ENCODE results near the gene DDX1.

The DDX1 gene

GRCh38 chr2:15666861-15667808, 75.5 kb downstream of the DDX1 start:
- no peaks in the 10 kb centered on the region for H3K4me1 ChIP-seq (ENCODE audit: insufficient read depth, low read length, poor library complexity, severe bottlenecking)
- no peak for TF ChIP-seq CTCF (conservative IDR thresholded peaks at IDR 0.05; ENCODE audit: low read length)
- no peak for TF ChIP-seq EZH2phosphoT487 (IDR thresholded peaks at IDR 0.05; ENCODE audit: borderline replicate concordance)
- H3K9ac ChIP-seq (ENCODE audit: low read depth, low read length, poor library complexity, severe bottlenecking) = no peak overlapping the region
- H3K79me2 ChIP-seq (ENCODE audit: insufficient read depth, low read length) = no peaks in the 10 kb centered on the region
- H3K9me3 ChIP-seq (ENCODE audit: insufficient read depth, low read depth, low read length) = no peaks in the 10 kb centered on the region
- no peaks in the 10 kb centered on the region for H3K27me3 ChIP-seq (ENCODE audit: insufficient read depth, low read length, poor library complexity, severe bottlenecking)
- no peak overlapping the region for H3K4me2 ChIP-seq (ENCODE audit: low read depth, low read length, poor library complexity, severe bottlenecking)
- H4K20me1 ChIP-seq (ENCODE audit: insufficient read depth, low read length, poor library complexity, severe bottlenecking) = no peaks in the 10 kb centered on the region
- H3K4me3 ChIP-seq (ENCODE audit: low read length, poor library complexity, severe bottlenecking) = no peak overlapping the region
- no peaks in the 10 kb centered on the region for H3K9me2 ChIP-seq (replicated peaks; ENCODE audit: low read depth, low read length)
- no peaks in the 10 kb centered on the region for H3F3A ChIP-seq (ENCODE audit: low read depth)
- no peaks in the 10 kb centered on the region for H3K36me3 ChIP-seq (ENCODE audit: insufficient read depth, low read length)
- no peak overlapping the region for H2AFZ ChIP-seq (ENCODE audit: low read length)

DNA sequence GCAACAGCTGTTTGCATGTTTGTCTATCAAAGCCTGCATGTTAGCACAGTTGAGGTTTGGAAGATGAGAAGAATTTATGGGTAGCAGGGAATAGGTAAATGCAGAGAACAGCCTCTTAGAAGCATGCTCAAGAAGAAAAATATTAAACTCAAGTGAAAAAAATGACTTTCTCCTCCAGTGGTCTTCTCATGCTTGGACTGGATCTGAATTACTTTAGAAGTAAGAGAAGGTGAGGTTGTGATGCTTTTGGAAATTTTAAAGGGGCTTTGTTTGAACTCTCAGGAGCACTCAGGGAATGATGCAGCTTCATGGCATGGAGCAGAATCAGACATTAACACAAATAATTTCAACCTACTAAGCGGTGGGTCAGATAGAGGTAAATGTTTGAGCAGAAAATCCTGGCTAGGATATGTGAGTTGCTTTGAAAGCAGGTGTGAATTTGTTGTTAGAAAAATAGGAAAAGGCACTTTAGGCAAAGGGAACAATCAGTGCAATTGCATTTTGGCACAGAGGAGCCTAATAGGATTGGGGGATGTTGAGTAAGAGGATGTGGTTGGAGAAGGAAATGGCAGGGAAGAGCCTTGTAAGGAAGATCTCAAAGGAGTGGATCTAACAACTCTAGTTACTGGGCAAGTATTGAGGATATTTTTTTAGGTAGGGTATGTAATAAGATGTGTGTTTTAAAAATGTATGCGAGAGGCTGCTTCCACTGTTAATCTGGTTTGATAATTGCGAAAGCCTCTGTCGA, 76.3 kb downstream of the DDX1 start:
- no peaks in the 10 kb centered on the region for H4K20me1 ChIP-seq (ENCODE audit: insufficient read depth, low read length, poor library complexity, severe bottlenecking)
- no peaks in the 10 kb centered on the region for H3K36me3 ChIP-seq (ENCODE audit: insufficient read depth, low read length)
- H3K4me2 ChIP-seq (ENCODE audit: low read depth, low read length, poor library complexity, severe bottlenecking) = no peak overlapping the region
- H3F3A ChIP-seq (ENCODE audit: low read depth) = no peaks in the 10 kb centered on the region
- H3K4me1 ChIP-seq (ENCODE audit: insufficient read depth, low read length, poor library complexity, severe bottlenecking) = no peaks in the 10 kb centered on the region
- TF ChIP-seq EZH2phosphoT487 (IDR thresholded peaks at IDR 0.05; ENCODE audit: borderline replicate concordance) (no peak), CTCF (conservative IDR thresholded peaks at IDR 0.05; ENCODE audit: low read length) (no peak)
- H2AFZ ChIP-seq (ENCODE audit: low read length) = no peak overlapping the region
- H3K4me3 ChIP-seq (ENCODE audit: low read length, poor library complexity, severe bottlenecking) = no peak overlapping the region
- H3K9me2 ChIP-seq (replicated peaks; ENCODE audit: low read depth, low read length) = no peaks in the 10 kb centered on the region
- H3K9ac ChIP-seq (ENCODE audit: low read depth, low read length, poor library complexity, severe bottlenecking) = no peak overlapping the region
- H3K79me2 ChIP-seq (ENCODE audit: insufficient read depth, low read length) = no peaks in the 10 kb centered on the region
- no peaks in the 10 kb centered on the region for H3K9me3 ChIP-seq (ENCODE audit: insufficient read depth, low read depth, low read length)
- no peaks in the 10 kb centered on the region for H3K27me3 ChIP-seq (ENCODE audit: insufficient read depth, low read length, poor library complexity, severe bottlenecking)

DNA sequence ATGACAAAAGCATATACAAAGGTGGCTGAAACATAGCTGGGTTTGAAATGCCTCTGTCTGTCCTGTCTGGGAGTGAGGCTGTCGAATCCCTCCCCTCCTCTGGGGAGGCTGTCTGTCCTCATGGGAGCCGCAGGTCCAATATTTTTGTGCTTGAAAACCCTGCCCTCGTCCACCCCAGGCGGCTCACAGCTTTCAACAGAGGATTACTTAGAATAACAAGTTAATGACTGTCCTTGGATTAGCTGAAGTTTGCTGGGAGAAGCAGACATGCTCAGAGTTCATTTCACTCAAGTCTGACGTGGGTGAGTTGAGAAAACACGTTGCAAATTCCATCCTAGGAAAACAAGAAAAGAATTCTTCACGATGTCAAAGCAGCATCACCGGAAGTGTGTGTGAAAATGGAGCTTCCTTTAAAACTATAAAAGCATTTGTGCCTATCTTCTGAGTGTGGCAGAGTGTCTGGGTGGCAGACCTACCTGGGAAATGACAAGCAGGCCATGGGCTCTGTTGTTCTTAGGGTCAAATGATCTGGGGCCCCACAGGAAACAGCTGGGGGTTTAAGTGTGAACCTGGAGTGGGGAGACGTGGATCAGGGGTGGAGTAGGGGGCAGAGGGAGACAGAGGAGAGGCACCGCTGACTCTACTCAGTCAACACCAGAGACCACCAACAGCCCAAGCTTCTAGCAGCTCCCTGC, 77.1 kb downstream of the DDX1 start:
- H3K4me1 ChIP-seq (ENCODE audit: insufficient read depth, low read length, poor library complexity, severe bottlenecking) = no peaks in the 10 kb centered on the region
- no peaks in the 10 kb centered on the region for H3K9me2 ChIP-seq (replicated peaks; ENCODE audit: low read depth, low read length)
- no peak overlapping the region for H3K4me3 ChIP-seq (ENCODE audit: low read length, poor library complexity, severe bottlenecking)
- no peak overlapping the region for H3K4me2 ChIP-seq (ENCODE audit: low read depth, low read length, poor library complexity, severe bottlenecking)
- H3K79me2 ChIP-seq (ENCODE audit: insufficient read depth, low read length) = no peaks in the 10 kb centered on the region
- TF ChIP-seq CTCF (conservative IDR thresholded peaks at IDR 0.05; ENCODE audit: low read length) (no peak), EZH2phosphoT487 (IDR thresholded peaks at IDR 0.05; ENCODE audit: borderline replicate concordance) (no peak)
- H3F3A ChIP-seq (ENCODE audit: low read depth) = no peaks in the 10 kb centered on the region
- H3K9ac ChIP-seq (ENCODE audit: low read depth, low read length, poor library complexity, severe bottlenecking) = no peak overlapping the region
- no peaks in the 10 kb centered on the region for H4K20me1 ChIP-seq (ENCODE audit: insufficient read depth, low read length, poor library complexity, severe bottlenecking)
- no peaks in the 10 kb centered on the region for H3K9me3 ChIP-seq (ENCODE audit: insufficient read depth, low read depth, low read length)
- H3K36me3 ChIP-seq (ENCODE audit: insufficient read depth, low read length) = no peaks in the 10 kb centered on the region
- H2AFZ ChIP-seq (ENCODE audit: low read length) = no peak overlapping the region
- H3K27me3 ChIP-seq (ENCODE audit: insufficient read depth, low read length, poor library complexity, severe bottlenecking) = no peaks in the 10 kb centered on the region

Measured in Loucy (cell line).